Endothelial cell of umbilical vein (primary cell): Measurements from ENCODE around the gene AGPAT2. TPM values are rescaled to one million over a fixed set of nuclear protein-coding genes. Genes with fewer than 3 reads are reported as not detected.

Experiments
- BruUV-seq: library from RNA; stranded (reverse); fragments of 400-500 nt; replicated peaks from 2 replicates; lab custom pipeline; 2021; lab: Mats Ljungman, UMichigan
- CTCF ChIA-PET: fragments of 300-600, 350-600 bp; sonication (Branson Sonifier 250); formaldehyde crosslinking; loops from one replicate; lab custom pipeline; 2021; ENCODE audit warnings: antibody characterized with exemption, inconsistent platforms; lab: Charles Lee
- POLR2A ChIA-PET: fragments of 300-600, 350-600 bp; sonication (Branson Sonifier 250); formaldehyde crosslinking; loops from one replicate; lab custom pipeline; 2021; ENCODE audit warnings: antibody characterized with exemption, inconsistent platforms; lab: Charles Lee
- DNase-seq: peaks from one replicate; pipeline ENCODE4 v3.0.0-alpha.2; 2011; ENCODE audit warnings: low read depth, low spot score
- FAIRE-seq: peaks from 2 replicates; lab custom pipeline; 2011; peaks lifted over from hg19 to GRCh38; lab: Jason Lieb, UNC
- H2AFZ ChIP-seq: 2 replicates; pipeline ENCODE4 v1.6.0; 2012; ENCODE audit warnings: low read depth, low read length, control low read depth, inconsistent platforms
- H3K27ac ChIP-seq: 2 replicates; pipeline ENCODE4 v1.5.1; 2011; ENCODE audit warnings: low read depth, mild to moderate bottlenecking, control low read depth, low read length, moderate library complexity; ENCODE audit not compliant: insufficient read depth
- H3K27me3 ChIP-seq, 2 experiments: 2 replicates each; pipeline versions ENCODE4 v1.6.0 to v1.6.1; 2011; ENCODE audit warnings: low read length in 2 of 2, mixed read lengths in 1 of 2; ENCODE audit not compliant: control insufficient read depth in 2 of 2, insufficient read depth in 2 of 2
- H3K36me3 ChIP-seq, 2 experiments: 2 replicates in 1 of 2; 3 replicates in 1 of 2; pipeline ENCODE4 v1.5.1; 2011; ENCODE audit warnings: low read length in 2 of 2, mild to moderate bottlenecking in 1 of 2, moderate library complexity in 1 of 2; ENCODE audit not compliant: control insufficient read depth in 2 of 2, insufficient read depth in 2 of 2; ENCODE audit errors: extremely low read depth in 1 of 2
- H3K4me1 ChIP-seq: 3 replicates; pipeline ENCODE4 v1.5.1; 2011; ENCODE audit warnings: mild to moderate bottlenecking, low read length; ENCODE audit not compliant: control insufficient read depth, insufficient read depth; ENCODE audit errors: extremely low read depth
- H3K4me2 ChIP-seq: 2 replicates; pipeline ENCODE4 v1.6.1; 2011; ENCODE audit warnings: low read length, control low read depth, mixed read lengths; ENCODE audit not compliant: insufficient read depth
- H3K4me3 ChIP-seq, 3 experiments: fragments of 200-600 bp in 1 of 3; sonication (generic), shearing (Covaris generic) in 1 of 3; replicated peaks in 1 of 3; 2 replicates each; pipeline ENCODE4 v1.5.1; 2011 to 2016; ENCODE audit warnings: control low read depth in 3 of 3, low read length in 3 of 3, mild to moderate bottlenecking in 2 of 3, inconsistent platforms in 1 of 3, low read depth in 1 of 3, moderate library complexity in 1 of 3; ENCODE audit not compliant: insufficient read depth in 1 of 3
- H3K79me2 ChIP-seq: 2 replicates; pipeline ENCODE4 v1.6.0; 2012; ENCODE audit warnings: low read length, inconsistent platforms; ENCODE audit not compliant: control insufficient read depth, insufficient read depth
- H3K9ac ChIP-seq: replicated peaks from 2 replicates; pipeline ENCODE3; 2011; ENCODE audit warnings: low read length, control low read depth; ENCODE audit not compliant: insufficient read depth; ENCODE audit errors: extremely low read depth
- H3K9me1 ChIP-seq: replicated peaks from 3 replicates; pipeline ENCODE4 v1.6.0; 2011; ENCODE audit warnings: mild to moderate bottlenecking, low read length; ENCODE audit not compliant: control insufficient read depth, insufficient read depth; ENCODE audit errors: extremely low read depth
- H3K9me3 ChIP-seq: replicated peaks from 2 replicates; pipeline ENCODE4 v1.5.1; 2012; ENCODE audit warnings: low read length, inconsistent platforms; ENCODE audit not compliant: control insufficient read depth, insufficient read depth
- H4K20me1 ChIP-seq: replicated peaks from 2 replicates; pipeline ENCODE3; 2011; ENCODE audit warnings: mild to moderate bottlenecking, low read length; ENCODE audit not compliant: control insufficient read depth, insufficient read depth; ENCODE audit errors: extremely low read depth
- GATA2 ChIP-seq: IDR thresholded peaks from 2 replicates; pipeline ENCODE4 v1.7.0; 2011; ENCODE audit warnings: low read depth, mild to moderate bottlenecking, moderate library complexity, mixed read lengths, low read length; ENCODE audit not compliant: insufficient read length, insufficient read depth
- JUN ChIP-seq: IDR thresholded peaks from 2 replicates; pipeline ENCODE4 v1.6.1; 2011; ENCODE audit warnings: borderline replicate concordance, low read depth; ENCODE audit not compliant: insufficient read length, insufficient read depth
- POLR2A ChIP-seq: IDR thresholded peaks from 2 replicates; pipeline ENCODE4 v1.6.1; 2012; ENCODE audit warnings: low read depth, mild to moderate bottlenecking, control low read depth, low read length
- POLR2AphosphoS5 ChIP-seq: IDR thresholded peaks from 2 replicates; pipeline ENCODE4 v1.6.1; 2012; ENCODE audit warnings: low read depth, mild to moderate bottlenecking, control low read depth, low read length, moderate library complexity; ENCODE audit not compliant: insufficient read depth
- dilution Hi-C: fragments of 300-500 bp; cut with MboI; formaldehyde crosslinking; loops from one replicate; pipeline ENCODE4 v1.15.0; 2019; ENCODE audit warnings: low sequenced_read_pairs; ENCODE audit not compliant: extremely low pct_ligation_motif_present
- intact Hi-C: fragments of 100-400 bp; cut with micrococcal nuclease; formaldehyde crosslinking; loops from one replicate; pipeline ENCODE4 v1.10.0; 2022
- polyA plus RNA-seq, 4 experiments: library from polyadenylated mRNA; depleted of rRNA in 3 of 4; stranded (reverse) in 3 of 4; unstranded in 1 of 4; fragments of >200 nt; gene quantifications; 2 replicates each; pipeline versions ENCODE4 v1.2.1 to v1.2.3, GENCODE V29; 2011 to 2012; ENCODE audit warnings: missing spikeins in 1 of 4
- total RNA-seq: library from RNA; stranded (reverse); gene quantifications from 2 replicates; pipeline ENCODE4 v1.2.3, GENCODE V29; 2021

AGPAT2 gene
- total and polyA plus RNA-seq, 2 donors (not counting 3 experiments of a cell fraction or from before 2014, with no cell fraction given), result 45.5 to 55.3 TPM

GRCh38 chr9:136676297-136676794 lies 10.9 kb downstream of the AGPAT2 start:
- ChIA-PET CTCF (interaction anchor here (1.0 to 6.3 kb wide), 2 partner anchors 10 to 32 kb away, joined by 5 to 45 read pairs; no protein-coding TSS in a partner anchor), POLR2A (interaction anchor here (0.7 to 6.2 kb wide), 3 partner anchors 30 to 37 kb away, joined by 3 to 54 read pairs (median 3); no protein-coding TSS in a partner anchor)
- no peak overlapping the region for H3K4me2 ChIP-seq
- no peak overlapping the region for H2AFZ ChIP-seq
- BruUV-seq, result no TSS peak
- no peaks in the 10 kb centered on the region for H4K20me1 ChIP-seq
- TF ChIP-seq JUN (no peak), POLR2A (peak; percentile 10), GATA2 (no peak)
- DNase-seq (peak; percentile 23), FAIRE-seq (no peak)
- peaks cover 5% of the 10 kb centered on the region for H3K79me2 ChIP-seq
- intact Hi-C loops, result no loop called here
- H3K9ac ChIP-seq, result no peak overlapping the region
- H3K4me1 ChIP-seq, result no peaks in the 10 kb centered on the region
- dilution Hi-C loops, result no loop called here
- H3K36me3 ChIP-seq, result peaks cover 8 to 18% of the 10 kb centered on the region in 2 experiments
- H3K9me1 ChIP-seq, result no peaks in the 10 kb centered on the region
- H3K27ac ChIP-seq, result no peak overlapping the region
- no peaks in the 10 kb centered on the region for H3K9me3 ChIP-seq
- H3K27me3 ChIP-seq, result no peaks in the 10 kb centered on the region
- no peak overlapping the region for H3K4me3 ChIP-seq

- Histone ChIP-seq H3K4me3 (no peak overlapping the region), H3K79me2 (peaks cover 3% of the 10 kb centered on the region), H4K20me1 (no peaks in the 10 kb centered on the region), H3K36me3 (peaks cover 8 to 24% of the 10 kb centered on the region in 2 experiments), H3K27me3 (no peaks in the 10 kb centered on the region), H3K9me1 (no peaks in the 10 kb centered on the region), H3K9ac (no peak overlapping the region), H3K9me3 (no peaks in the 10 kb centered on the region), H3K4me1 (no peaks in the 10 kb centered on the region), H3K27ac (no peak overlapping the region), H3K4me2 (no peak overlapping the region), H2AFZ (no peak overlapping the region)
- TF ChIP-seq GATA2 (no peak), POLR2A (peak; percentile 57), JUN (no peak), POLR2AphosphoS5 (peak; percentile 68)
- dilution Hi-C loops, result no loop called here
- BruUV-seq, result no TSS peak
- CTCF ChIA-PET, result interaction anchor here (1.0 to 6.3 kb wide), 4 partner anchors 10 to 38 kb away, joined by 3 to 45 read pairs (median 4); no protein-coding TSS in a partner anchor
- POLR2A ChIA-PET, result interaction anchor here (0.7 to 6.2 kb wide), 4 partner anchors 13 to 38 kb away, joined by 3 to 54 read pairs (median 4); partner anchors contain the start of gene EGFL7
- FAIRE-seq (no peak), DNase-seq (peak; percentile 46)
- intact Hi-C loops, result no loop called here
Observed at GRCh38 chr9:136675477-136676296, 11.6 kb downstream of the AGPAT2 start.
